H1 (cell line): Measurements from ENCODE around the gene PTGER3. TPM values are rescaled to one million over a fixed set of nuclear protein-coding genes. Genes with fewer than 3 reads are reported as not detected.

Source experiments
- CHD7 ChIP-seq: fragments of 300-600 bp; sonication (generic); IDR thresholded peaks from 2 replicates; pipeline ENCODE4 v1.7.1; 2012; ENCODE audit warnings: low read length, moderate library complexity, mild to moderate bottlenecking, inconsistent platforms; ENCODE audit not compliant: insufficient replicate concordance
- KDM1A ChIP-seq: fragments of 200-600, 300-600 bp; sonication (generic); IDR thresholded peaks from 2 replicates; pipeline ENCODE4 v1.7.1; 2016; ENCODE audit warnings: mild to moderate bottlenecking, low read length, borderline replicate concordance
- SAP30 ChIP-seq: fragments of 300-600 bp; sonication (generic); IDR thresholded peaks from 2 replicates; pipeline ENCODE4 v1.7.1; 2012; ENCODE audit warnings: low read length, moderate library complexity, mild to moderate bottlenecking, inconsistent platforms; ENCODE audit not compliant: insufficient read depth, insufficient replicate concordance
- SP4 ChIP-seq: IDR thresholded peaks from 2 replicates; pipeline ENCODE4 v1.6.1; 2012; ENCODE audit warnings: low read length, inconsistent platforms
- SRF ChIP-seq: IDR thresholded peaks from 2 replicates; pipeline ENCODE4 v1.6.1; 2011; ENCODE audit warnings: mild to moderate bottlenecking, low read depth, low read length, moderate library complexity
- TBP ChIP-seq: IDR thresholded peaks from 2 replicates; pipeline ENCODE4 v1.6.1; 2011; ENCODE audit warnings: low read depth, low read length, improper control_type of control experiment
- TCF12 ChIP-seq: IDR thresholded peaks from 2 replicates; pipeline ENCODE4 v1.6.1; 2011; ENCODE audit warnings: low read depth, mild to moderate bottlenecking, low read length
- polyA plus RNA-seq, 7 experiments: library from polyadenylated mRNA; depleted of rRNA in 3 of 7; stranded (reverse) in 5 of 7; unstranded in 2 of 7; fragments of >200 nt in 5 of 7; fragments of 200-250 nt in 2 of 7; gene quantifications; 1 replicate in 5 of 7; 2 replicates in 1 of 7; 4 replicates in 1 of 7; pipeline versions ENCODE4 v1.2.1 to v1.2.3, GENCODE V29; 2011 to 2013; ENCODE audit warnings: missing spikeins in 2 of 7, mixed read lengths in 2 of 7
- total RNA-seq: library from RNA; stranded (reverse); fragmentation: NEBNext Ultra II Directional; extraction: Animal tissue kit (Norgen Biotek cat#: 25700); gene quantifications from 2 replicates; pipeline ENCODE4 v1.2.1, GENCODE V29; 2021
- TF ChIP-seq, protein P1 (sequence below): IDR thresholded peaks from 2 replicates; pipeline ENCODE4 v1.6.1; 2012; ENCODE audit warnings: inconsistent platforms

Gene PTGER3
- total and polyA plus RNA-seq, 2 of the 8 experiments (the other 6 are each of a cell fraction or from before 2014, with no cell fraction given), result 0.38 to 0.82 TPM

DNA sequence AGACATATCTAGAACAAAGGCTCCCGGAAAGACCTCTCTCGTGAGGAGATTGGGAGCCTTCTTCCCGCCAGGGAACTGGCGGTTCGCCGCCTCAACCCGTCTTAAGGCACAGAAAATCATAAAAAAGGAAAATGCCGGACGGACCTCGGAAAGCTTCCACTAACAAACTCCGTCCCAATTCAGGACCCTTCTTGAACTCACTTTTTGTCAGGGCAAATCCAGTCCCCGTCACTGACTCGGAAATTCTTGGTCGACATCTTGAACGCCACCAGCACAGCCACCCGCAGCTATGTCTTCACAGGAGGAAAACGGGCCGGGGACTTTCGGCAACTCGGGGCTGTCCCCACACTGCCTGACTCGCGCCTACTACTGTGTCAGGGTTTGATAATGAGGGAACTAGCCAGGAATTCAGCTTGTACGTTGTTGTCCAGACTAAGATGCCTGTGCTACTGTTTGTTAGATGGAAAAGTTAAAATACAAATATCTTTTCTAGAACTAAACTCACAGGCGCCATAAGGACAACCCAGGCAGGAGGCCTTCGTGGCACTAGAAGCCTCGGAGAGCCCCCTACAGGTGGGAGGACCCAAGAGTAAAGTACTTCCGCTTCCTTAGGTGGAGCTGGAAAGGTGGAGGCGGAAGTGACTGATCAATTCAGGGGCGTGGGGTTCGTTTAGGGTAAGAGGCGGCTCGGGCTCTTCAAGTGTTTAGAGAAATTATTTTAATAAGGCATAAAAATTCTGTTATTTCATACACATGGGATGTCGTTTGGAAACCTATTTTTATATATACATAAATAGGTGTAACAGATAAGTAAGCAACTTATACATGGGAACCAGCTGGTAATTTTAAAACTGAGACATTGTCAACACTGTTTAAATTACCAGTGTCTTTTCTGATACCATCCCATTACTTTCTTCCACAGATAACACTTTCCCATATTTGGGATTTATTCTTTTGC is 33.4 kb upstream of the PTGER3 start, which contains the start of gene ZRANB2 (continued):
- TF ChIP-seq CHD7 (no peak), KDM1A (no peak), TCF12 (no peak), SAP30 (no peak), SP4 (peak; percentile 99), TBP (peak; percentile 88), SRF (no peak)
- TF ChIP-seq, protein P1, sequence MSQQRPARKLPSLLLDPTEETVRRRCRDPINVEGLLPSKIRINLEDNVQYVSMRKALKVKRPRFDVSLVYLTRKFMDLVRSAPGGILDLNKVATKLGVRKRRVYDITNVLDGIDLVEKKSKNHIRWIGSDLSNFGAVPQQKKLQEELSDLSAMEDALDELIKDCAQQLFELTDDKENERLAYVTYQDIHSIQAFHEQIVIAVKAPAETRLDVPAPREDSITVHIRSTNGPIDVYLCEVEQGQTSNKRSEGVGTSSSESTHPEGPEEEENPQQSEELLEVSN, result no peak
